T-helper 17 cell (primary cell): ENCODE results near the gene RNF149. TPM values are rescaled to one million over a fixed set of nuclear protein-coding genes. Genes with fewer than 3 reads are reported as not detected.
"Not testable (repeated sequence)": the region's sequence is repeated elsewhere in the genome, so short reads cannot be mapped to it uniquely, and the experiment has no call there.

Experiments
- ATAC-seq: fragments of 150-1000 bp; cut with Tn5 transposase; 2 replicates; pipeline ENCODE4 v1.10.0; 2021; ENCODE audit warnings: mild to moderate bottlenecking, moderate library complexity
- DNase-seq, 3 donors: peaks; one replicate each; pipeline versions ENCODE4 v3.0.0 to v3.0.0-alpha.2; 2020 to 2021
- H3K9me3 ChIP-seq: one replicate; pipeline ENCODE4 v1.7.0; 2013; ENCODE audit warnings: low read length, mild to moderate bottlenecking; ENCODE audit not compliant: control insufficient read depth, poor library complexity, severe bottlenecking
- H3K27ac Mint-ChIP-seq: one replicate; pipeline ENCODE4 v1.8.0; 2022; ENCODE audit warnings: mild to moderate bottlenecking, moderate library complexity, mixed read lengths
- H3K27me3 Mint-ChIP-seq: one replicate; pipeline ENCODE4 v1.8.0; 2022; ENCODE audit warnings: mixed read lengths
- H3K36me3 Mint-ChIP-seq: one replicate; pipeline ENCODE4 v1.8.0; 2022; ENCODE audit warnings: low read depth, mixed read lengths
- H3K4me1 Mint-ChIP-seq: one replicate; pipeline ENCODE4 v1.8.0; 2022; ENCODE audit warnings: mild to moderate bottlenecking, mixed read lengths
- H3K4me3 Mint-ChIP-seq: one replicate; pipeline ENCODE4 v1.8.0; 2022; ENCODE audit warnings: mild to moderate bottlenecking, moderate library complexity, mixed read lengths
- total RNA-seq, 4 donors: library from RNA in 2 of 4; stranded (reverse) in 2 of 4; gene quantifications; one replicate each; pipeline ENCODE4 v1.2.3 and lab custom pipeline; 2022 to 2026

RNF149 gene, protein sequence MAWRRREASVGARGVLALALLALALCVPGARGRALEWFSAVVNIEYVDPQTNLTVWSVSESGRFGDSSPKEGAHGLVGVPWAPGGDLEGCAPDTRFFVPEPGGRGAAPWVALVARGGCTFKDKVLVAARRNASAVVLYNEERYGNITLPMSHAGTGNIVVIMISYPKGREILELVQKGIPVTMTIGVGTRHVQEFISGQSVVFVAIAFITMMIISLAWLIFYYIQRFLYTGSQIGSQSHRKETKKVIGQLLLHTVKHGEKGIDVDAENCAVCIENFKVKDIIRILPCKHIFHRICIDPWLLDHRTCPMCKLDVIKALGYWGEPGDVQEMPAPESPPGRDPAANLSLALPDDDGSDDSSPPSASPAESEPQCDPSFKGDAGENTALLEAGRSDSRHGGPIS
- total RNA-seq (100 to 1,000 TPM; 180 to 185 TPM), total RNA-seq (lab: John Stamatoyannopoulos, UW) (210 to 261 reads per million in 2 donors)

DNA sequence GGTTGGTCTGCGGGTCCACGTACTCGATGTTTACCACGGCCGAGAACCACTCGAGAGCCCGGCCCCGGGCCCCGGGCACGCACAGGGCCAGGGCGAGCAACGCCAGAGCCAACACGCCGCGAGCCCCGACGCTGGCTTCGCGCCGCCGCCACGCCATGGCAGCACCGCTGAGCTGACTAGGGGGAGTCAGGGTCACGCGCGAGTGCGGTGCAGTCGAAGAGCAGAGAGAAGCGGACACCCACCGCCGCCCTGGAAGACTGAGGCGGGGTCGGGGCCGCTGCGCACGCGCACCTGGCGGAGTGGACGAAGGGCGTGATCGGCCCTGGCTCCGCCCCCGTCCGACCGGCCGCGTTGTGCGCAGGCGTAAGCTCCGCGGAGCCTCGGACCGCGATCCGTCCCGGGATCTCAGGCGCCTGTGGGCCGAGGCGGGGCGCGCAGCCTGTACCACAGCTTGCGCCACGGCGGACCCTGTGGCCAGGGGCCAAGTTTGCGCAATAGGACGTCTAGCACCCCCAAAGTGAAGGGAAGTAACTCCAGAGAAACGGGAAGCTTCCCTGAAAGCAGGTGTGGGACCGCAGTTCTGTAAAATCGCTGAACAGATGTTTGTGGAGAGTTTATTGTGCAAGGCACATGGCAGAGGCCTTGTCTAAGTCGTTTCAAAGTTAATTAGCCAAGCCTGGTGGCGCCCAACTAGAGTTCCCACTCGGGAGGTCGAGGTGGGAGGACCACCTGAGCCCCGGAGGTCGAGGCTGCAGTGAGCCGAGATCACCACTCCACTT lies at the start of gene RNF149:
Gene RNF149, minus strand, starts transcription at position 270 of the 779 bp plus-strand sequence. Its CDS starts 113 bp downstream, at position 157.
- peaks cover 48% of the 10 kb centered on the region for H3K4me1 Mint-ChIP-seq
- peak within 1 kb of the TSS; percentile 99 for H3K27ac Mint-ChIP-seq
- peak within 1 kb of the TSS; percentile 100 for H3K4me3 Mint-ChIP-seq

DNA sequence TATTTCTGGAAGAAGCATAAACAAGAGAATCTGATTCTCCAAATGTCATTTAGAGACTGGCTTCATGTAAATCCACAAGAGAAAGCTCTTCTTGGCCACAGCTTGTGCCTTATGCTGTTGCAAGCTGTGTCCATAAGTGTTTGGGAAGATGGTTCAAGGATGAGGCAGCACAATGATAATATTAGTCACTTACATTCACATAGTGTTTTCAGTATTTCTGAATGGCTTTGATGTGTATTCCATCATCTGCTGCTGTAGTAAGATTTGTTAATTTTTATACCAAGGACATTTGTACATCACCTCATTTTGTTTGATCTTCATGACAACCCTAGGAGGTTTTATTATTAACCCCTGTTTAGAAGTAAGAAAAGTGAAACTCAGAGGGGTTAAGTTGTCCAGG lies 48.9 kb upstream of the RNF149 start:
- peaks cover 21% of the 10 kb centered on the region for H3K4me1 Mint-ChIP-seq
- DNase-seq (no peak), ATAC-seq (no peak)
- no peaks in the 10 kb centered on the region for H3K9me3 ChIP-seq
- H3K27ac Mint-ChIP-seq, result no peak overlapping the region
- no peak overlapping the region for H3K4me3 Mint-ChIP-seq
- H3K27me3 Mint-ChIP-seq, result no peaks in the 10 kb centered on the region
- no peaks in the 10 kb centered on the region for H3K36me3 Mint-ChIP-seq

More for the DNA sequence above, at the start of gene RNF149:
- Mint-ChIP-seq H3K36me3 (peaks cover 7% of the 10 kb centered on the region), H3K27me3 (no peaks in the 10 kb centered on the region)
- DNase-seq (peak; percentile 88 to 94 (median 90)), ATAC-seq (peak; percentile 76)
- no peaks in the 10 kb centered on the region for H3K9me3 ChIP-seq

DNA sequence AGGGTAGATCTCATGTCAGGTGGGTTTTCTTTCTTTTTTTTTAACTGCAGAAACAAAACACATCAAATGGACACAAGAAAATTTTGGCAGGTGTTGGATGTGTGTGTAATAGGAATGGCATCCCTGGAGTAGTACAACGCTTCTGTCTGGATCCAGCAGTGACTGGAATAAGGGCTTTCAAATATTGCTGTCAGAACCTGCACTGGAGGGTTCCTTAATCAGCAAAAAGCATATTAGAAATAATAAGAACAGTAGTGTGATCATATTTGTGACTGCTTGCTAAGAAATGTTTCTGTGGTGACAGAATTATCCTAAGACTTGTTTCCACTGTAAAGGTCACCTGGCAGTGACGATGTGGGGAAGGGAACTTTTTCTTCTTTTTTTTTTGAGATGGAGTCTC lies 48.0 kb upstream of the RNF149 start:
- no peak for ATAC-seq
- H3K27me3 Mint-ChIP-seq, result no peaks in the 10 kb centered on the region
- H3K36me3 Mint-ChIP-seq, result no peaks in the 10 kb centered on the region
- no peaks in the 10 kb centered on the region for H3K9me3 ChIP-seq
- no peak overlapping the region for H3K4me3 Mint-ChIP-seq
- no peak for DNase-seq
- peaks cover 14% of the 10 kb centered on the region for H3K4me1 Mint-ChIP-seq
- H3K27ac Mint-ChIP-seq, result peak overlapping the region; percentile 68

DNA sequence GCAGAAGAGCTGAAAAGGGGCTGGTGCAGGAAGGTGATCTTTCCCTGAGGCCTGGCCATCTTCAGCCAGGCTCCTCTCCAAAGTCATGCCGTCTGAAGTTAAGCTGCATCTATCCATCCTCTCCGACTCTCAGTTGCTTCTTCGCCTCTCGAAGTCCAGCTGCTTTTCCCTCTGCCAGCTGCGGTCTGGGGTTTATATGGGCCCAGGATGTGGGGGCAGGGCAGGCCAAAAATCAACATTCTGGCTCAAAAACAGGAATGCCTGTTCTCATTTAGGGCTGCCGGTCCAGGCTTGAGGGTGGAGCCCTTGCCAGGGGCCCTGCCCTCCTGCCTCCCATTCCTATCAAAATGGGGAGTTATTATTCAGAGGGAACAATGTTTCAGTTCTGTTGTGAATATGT lies 47.6 kb upstream of the RNF149 start:
- no peak overlapping the region for H3K4me3 Mint-ChIP-seq
- peaks cover 11% of the 10 kb centered on the region for H3K4me1 Mint-ChIP-seq
- H3K27ac Mint-ChIP-seq, result peak overlapping the region; percentile 68
- no peaks in the 10 kb centered on the region for H3K27me3 Mint-ChIP-seq
- no peaks in the 10 kb centered on the region for H3K36me3 Mint-ChIP-seq
- no peaks in the 10 kb centered on the region for H3K9me3 ChIP-seq
- DNase-seq (no peak), ATAC-seq (no peak)

DNA sequence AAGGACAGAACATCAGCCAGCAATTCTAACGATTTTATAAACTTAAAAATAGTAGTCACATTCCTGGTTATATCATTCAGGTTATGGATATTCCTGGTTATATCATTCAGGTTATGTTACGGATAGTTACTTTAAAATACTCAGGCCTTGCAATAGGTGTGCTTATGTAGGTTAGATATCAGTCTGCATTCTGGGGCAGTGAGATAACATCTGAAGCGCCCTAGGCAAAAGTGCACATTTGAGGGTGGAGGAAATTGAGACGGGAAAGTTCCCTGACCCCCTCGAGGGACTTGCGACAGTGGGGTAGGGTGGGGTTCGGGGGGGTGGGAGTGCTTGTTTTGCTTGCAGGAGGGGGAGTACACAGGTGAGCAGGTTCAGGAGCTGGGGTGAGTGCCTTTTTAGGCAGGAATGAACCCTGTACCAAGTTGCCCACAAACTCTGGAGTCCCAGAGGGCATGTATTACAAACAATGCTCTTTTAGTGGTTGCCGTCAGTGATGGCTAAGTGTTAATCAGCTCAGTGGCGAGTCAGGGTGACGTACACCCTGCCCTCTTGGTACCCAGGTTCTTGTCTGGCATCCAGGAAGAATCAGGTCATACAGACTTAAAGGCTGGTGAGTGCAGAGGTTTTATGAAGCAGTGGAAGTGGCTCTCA lies 47.0 kb upstream of the RNF149 start:
- peak overlapping the region; percentile 68 for H3K27ac Mint-ChIP-seq

DNA sequence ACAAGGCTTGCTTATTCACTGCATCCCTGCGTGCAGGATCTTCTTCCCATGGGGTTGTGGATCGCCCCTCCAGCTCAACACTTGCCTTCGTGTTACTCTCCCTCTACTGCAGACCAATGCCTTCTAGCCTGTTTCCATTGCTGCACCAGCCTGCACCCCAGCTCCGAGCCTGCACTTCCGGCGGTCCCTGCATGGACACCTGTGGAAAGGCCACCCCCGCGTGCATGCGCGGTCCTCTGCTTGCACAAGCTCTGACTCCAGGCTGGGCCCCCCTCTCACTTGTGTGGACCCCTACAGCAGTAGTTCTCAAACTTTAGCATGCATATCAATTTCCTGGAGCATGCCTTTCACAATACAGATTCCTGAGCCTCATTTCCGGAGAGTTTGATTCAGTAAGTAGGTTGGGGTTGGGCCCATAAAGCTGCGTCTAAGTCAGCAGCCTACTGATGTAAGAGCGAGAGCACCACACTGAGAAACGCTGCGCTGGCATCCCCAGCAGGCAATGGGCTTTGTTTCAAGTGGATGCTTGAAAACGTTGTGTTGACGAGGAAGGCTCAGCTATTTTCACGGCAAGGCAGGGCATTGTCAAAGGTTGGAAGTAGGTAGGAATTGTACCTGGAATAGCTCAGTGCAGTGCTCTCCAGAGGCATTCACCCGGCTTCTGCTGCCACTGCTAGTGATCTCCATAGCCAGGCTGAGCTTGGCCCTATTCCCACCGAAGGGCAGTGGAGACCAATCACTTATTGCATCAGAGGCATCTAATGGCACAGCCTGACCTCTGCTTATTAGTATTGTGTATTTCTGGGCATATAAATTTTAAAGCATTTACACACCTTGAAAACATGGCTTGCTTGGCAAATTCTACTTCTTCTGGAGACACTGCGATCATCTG lies 46.2 kb upstream of the RNF149 start:
- H3K4me1 Mint-ChIP-seq, result peaks cover 15% of the 10 kb centered on the region
- H3K9me3 ChIP-seq, result no peaks in the 10 kb centered on the region
- DNase-seq, result no peak
- no peak for ATAC-seq
- H3K36me3 Mint-ChIP-seq, result no peaks in the 10 kb centered on the region
- H3K27ac Mint-ChIP-seq, result no peak overlapping the region
- no peaks in the 10 kb centered on the region for H3K27me3 Mint-ChIP-seq
- H3K4me3 Mint-ChIP-seq, result no peak overlapping the region

More for the DNA sequence above, 47.0 kb upstream of the RNF149 start:
- H3K9me3 ChIP-seq, result no peaks in the 10 kb centered on the region
- Mint-ChIP-seq H3K4me3 (no peak overlapping the region), H3K27me3 (no peaks in the 10 kb centered on the region), H3K36me3 (no peaks in the 10 kb centered on the region), H3K4me1 (peaks cover 13% of the 10 kb centered on the region)
- DNase-seq (no peak), ATAC-seq (no peak)

DNA sequence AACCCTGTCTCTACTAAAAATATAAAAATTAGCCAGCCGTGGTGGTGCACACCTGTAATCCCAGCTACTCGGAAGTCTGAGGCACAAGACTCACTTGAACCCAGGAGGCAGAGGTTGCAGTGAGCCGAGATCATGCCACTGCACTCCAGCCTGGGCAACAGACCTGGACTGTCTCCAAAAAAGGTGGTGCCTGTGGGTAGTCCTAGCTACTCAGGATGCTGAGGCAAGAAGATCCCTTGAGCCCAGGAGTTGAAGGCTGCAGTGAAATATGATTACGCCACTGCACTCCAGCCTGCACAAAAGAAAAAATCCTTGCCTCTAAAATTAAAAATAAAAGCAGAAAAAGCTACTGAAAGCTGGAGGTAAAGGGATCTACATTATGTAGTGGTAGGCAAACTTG lies 44.1 kb upstream of the RNF149 start:
- H3K36me3 Mint-ChIP-seq, DNase-seq, ATAC-seq, H3K27ac Mint-ChIP-seq, H3K9me3 ChIP-seq, H3K4me3 Mint-ChIP-seq, H3K27me3 Mint-ChIP-seq: not testable (repeated sequence)
- H3K4me1 Mint-ChIP-seq, result peaks cover 17% of the 10 kb centered on the region

DNA sequence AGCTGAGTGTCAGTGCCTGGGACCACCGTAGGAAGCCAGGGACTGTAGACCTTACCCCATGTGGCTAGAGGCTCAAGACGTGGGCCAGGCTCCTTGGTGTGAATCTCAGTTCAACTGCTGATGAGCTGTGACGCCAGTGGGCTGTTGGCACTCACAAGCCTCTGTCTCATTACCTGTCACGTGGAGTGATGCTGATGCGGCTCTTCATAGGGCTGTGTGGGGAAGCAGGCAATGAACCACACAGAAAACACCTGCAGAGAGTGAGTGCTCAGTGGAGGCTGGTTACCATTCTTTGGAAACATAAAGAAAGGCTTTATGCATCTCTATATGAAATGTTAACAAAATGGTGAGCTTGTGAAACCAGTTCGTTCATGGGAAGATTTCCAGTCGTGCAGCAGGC lies 42.7 kb upstream of the RNF149 start:
- Mint-ChIP-seq H3K4me3 (no peak overlapping the region), H3K36me3 (no peaks in the 10 kb centered on the region), H3K4me1 (peaks cover 15% of the 10 kb centered on the region), H3K27me3 (no peaks in the 10 kb centered on the region), H3K27ac (peak overlapping the region; percentile 45)
- DNase-seq (no peak), ATAC-seq (peak; percentile 71)
- no peaks in the 10 kb centered on the region for H3K9me3 ChIP-seq

DNA sequence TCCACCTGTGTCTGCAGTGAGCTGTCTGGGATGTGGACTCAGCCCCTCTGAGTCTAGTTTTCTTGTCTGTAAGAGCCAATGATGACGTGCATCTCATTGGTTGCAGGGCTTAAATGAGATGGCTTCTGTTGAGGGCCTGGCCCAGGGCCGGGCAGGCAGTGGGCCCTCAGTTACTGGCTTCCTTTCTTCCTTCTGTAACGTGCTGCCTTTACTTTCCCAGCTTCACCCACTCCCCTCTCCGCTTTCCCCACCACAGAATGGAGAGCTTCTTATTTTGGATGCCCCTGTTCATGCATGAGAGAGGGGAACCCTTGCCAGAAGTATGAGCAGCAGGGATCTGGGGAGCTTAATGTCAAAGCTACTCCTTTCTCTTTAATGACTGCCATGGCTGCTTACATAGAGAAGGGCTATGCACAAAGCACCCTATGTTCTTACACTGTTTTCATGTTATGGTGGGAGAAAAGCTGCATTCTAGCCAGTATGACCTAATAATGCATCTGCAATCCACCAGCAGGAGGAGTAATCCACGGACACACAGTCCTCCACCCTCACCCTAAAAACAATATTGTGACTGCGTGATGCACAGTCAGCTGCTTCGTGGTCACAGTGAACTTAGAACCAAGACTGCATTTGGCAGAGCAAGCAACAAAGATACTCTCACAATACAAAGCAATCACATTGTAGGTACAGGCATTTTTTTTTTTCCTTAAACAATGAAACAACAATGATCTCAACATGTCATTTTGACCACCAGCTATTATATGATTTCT lies 41.6 kb upstream of the RNF149 start:
- peaks cover 12% of the 10 kb centered on the region for H3K4me1 Mint-ChIP-seq
- peak; percentile 78 for ATAC-seq
- DNase-seq, result no peak
- H3K27me3 Mint-ChIP-seq, result no peaks in the 10 kb centered on the region
- H3K4me3 Mint-ChIP-seq, result peak overlapping the region; percentile 73
- H3K9me3 ChIP-seq, result no peaks in the 10 kb centered on the region
- peak overlapping the region; percentile 45 for H3K27ac Mint-ChIP-seq
- no peaks in the 10 kb centered on the region for H3K36me3 Mint-ChIP-seq

DNA sequence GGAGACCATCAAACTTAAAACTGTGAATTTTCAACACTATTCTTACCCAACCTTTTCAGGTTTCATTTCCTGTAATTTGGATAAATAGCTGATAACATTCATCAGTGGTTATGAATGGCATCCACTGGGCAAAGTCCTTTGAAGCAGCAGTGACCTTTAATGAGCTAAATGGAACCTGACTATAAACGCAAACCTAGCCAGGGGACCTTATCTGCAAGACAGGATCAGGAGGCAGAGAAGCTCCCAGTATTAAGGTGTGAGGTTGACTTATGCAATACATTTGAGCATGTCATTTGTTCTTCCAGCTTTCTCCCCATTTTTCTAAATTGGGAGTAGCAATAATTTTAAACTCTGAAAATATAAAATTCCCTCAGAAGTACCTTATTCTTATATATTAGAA lies 40.4 kb upstream of the RNF149 start:
- no peaks in the 10 kb centered on the region for H3K9me3 ChIP-seq
- H3K4me3 Mint-ChIP-seq, result no peak overlapping the region
- no peaks in the 10 kb centered on the region for H3K27me3 Mint-ChIP-seq
- H3K4me1 Mint-ChIP-seq, result peaks cover 12% of the 10 kb centered on the region
- H3K36me3 Mint-ChIP-seq, result no peaks in the 10 kb centered on the region
- DNase-seq, result no peak
- no peak overlapping the region for H3K27ac Mint-ChIP-seq
- ATAC-seq, result no peak

DNA sequence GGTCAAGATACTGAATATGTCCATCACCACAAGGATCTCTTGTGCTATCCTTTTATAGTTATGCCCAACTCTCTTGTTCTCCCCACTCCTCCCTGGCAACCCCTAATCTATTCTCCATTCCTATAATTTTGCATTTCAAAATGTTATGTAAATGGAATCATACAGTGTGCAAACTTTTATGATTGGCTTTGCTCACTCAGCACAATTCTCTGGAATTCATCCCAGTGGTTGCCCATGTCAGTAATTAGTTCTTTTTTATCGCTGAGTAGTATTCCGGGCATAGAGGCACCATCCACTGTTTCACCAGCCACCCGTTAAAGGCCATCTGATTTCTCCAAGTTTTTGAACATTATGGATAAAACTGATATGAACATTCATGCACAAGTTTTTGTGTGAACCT lies 38.4 kb upstream of the RNF149 start:
- ATAC-seq (no peak), DNase-seq (no peak)
- Mint-ChIP-seq H3K4me1 (peaks cover 17% of the 10 kb centered on the region), H3K36me3 (no peaks in the 10 kb centered on the region), H3K27ac (no peak overlapping the region), H3K27me3 (no peaks in the 10 kb centered on the region), H3K4me3 (no peak overlapping the region)
- H3K9me3 ChIP-seq, result no peaks in the 10 kb centered on the region

DNA sequence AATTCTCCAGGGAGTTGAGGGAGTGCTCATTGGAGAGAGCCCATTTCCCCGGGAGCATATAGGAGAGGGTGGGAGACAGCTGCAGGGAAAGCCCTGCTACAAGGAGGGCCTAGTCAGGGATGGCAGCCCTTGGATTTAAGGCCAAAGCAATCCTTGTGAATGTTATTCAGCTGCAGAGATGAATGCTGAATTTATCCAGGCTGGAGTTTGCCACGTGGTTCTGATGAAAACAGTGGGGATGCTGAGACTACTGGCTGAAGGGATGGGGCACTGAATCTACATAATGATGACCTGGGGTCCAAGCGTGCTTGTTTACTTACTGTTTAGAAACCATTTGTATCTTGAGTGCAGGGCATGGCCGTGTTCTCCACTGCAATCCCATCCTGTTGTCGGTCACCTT lies 35.6 kb upstream of the RNF149 start:
- no peaks in the 10 kb centered on the region for H3K27me3 Mint-ChIP-seq
- no peaks in the 10 kb centered on the region for H3K9me3 ChIP-seq
- H3K27ac Mint-ChIP-seq, result no peak overlapping the region
- H3K4me1 Mint-ChIP-seq, result peaks cover 22% of the 10 kb centered on the region
- no peaks in the 10 kb centered on the region for H3K36me3 Mint-ChIP-seq
- ATAC-seq (no peak), DNase-seq (no peak)
- H3K4me3 Mint-ChIP-seq, result no peak overlapping the region
